Inflammatory macrophage treated with lipopolysaccharide for 4 hours (primary cell): ENCODE data around the gene MAGI1.

ENCODE experiments used
- DNase-seq: peaks from one replicate; pipeline ENCODE4 v3.0.0-alpha.2; 2020

MAGI1 gene

GRCh38 chr3:66012711-66013110 lies 26.0 kb downstream of the MAGI1 start:
- DNase-seq, result no peak

GRCh38 chr3:66010739-66011655 lies 27.7 kb downstream of the MAGI1 start:
- DNase-seq, result no peak

GRCh38 chr3:66010348-66010738 lies 28.4 kb downstream of the MAGI1 start:
- no peak for DNase-seq

- DNase-seq, result no peak
Observed at GRCh38 chr3:66004244-66004643, 34.5 kb downstream of the MAGI1 start.

GRCh38 chr3:66001626-66002025 lies 37.1 kb downstream of the MAGI1 start:
- DNase-seq, result no peak

- no peak for DNase-seq
Observed at GRCh38 chr3:66000506-66000905, 38.2 kb downstream of the MAGI1 start.

GRCh38 chr3:65999606-66000005 lies 39.1 kb downstream of the MAGI1 start:
- DNase-seq, result no peak

- DNase-seq, result no peak
Observed at GRCh38 chr3:65996589-65996988, 42.1 kb downstream of the MAGI1 start.

GRCh38 chr3:65995515-65995914 lies 43.2 kb downstream of the MAGI1 start:
- no peak for DNase-seq

GRCh38 chr3:65995030-65995429 lies 43.7 kb downstream of the MAGI1 start:
- DNase-seq, result no peak

- DNase-seq, result no peak
Observed at GRCh38 chr3:65993134-65993900, 45.4 kb downstream of the MAGI1 start.

- no peak for DNase-seq
Observed at GRCh38 chr3:65992106-65992505, 46.6 kb downstream of the MAGI1 start.

GRCh38 chr3:65988411-65989180 lies 50.1 kb downstream of the MAGI1 start:
- DNase-seq, result no peak

GRCh38 chr3:65986285-65986684 lies 52.4 kb downstream of the MAGI1 start:
- no peak for DNase-seq

GRCh38 chr3:65984975-65985374 lies 53.7 kb downstream of the MAGI1 start:
- DNase-seq, result no peak

GRCh38 chr3:65983100-65983499 lies 55.6 kb downstream of the MAGI1 start:
- DNase-seq, result no peak

GRCh38 chr3:65979731-65980130 lies 59.0 kb downstream of the MAGI1 start:
- DNase-seq, result no peak

- DNase-seq, result no peak
Observed at GRCh38 chr3:65979162-65979561, 59.6 kb downstream of the MAGI1 start.

- no peak for DNase-seq
Observed at GRCh38 chr3:65978116-65978515, 60.6 kb downstream of the MAGI1 start.

- no peak for DNase-seq
Observed at GRCh38 chr3:65975032-65975431, 63.7 kb downstream of the MAGI1 start.

- no peak for DNase-seq
Observed at GRCh38 chr3:65974509-65974908, 64.2 kb downstream of the MAGI1 start.

- DNase-seq, result no peak
Observed at GRCh38 chr3:65972765-65973164, 66.0 kb downstream of the MAGI1 start.
